CD4-positive, CD25-positive, alpha-beta regulatory T cell (primary cell): ENCODE measurements around the gene RNFT2. TPM values are rescaled to one million over a fixed set of nuclear protein-coding genes. Genes with fewer than 3 reads are reported as not detected.

ENCODE experiments used
- ATAC-seq, 2 donors: fragments of 150-1000 bp; cut with Tn5 transposase; one replicate each; pipeline ENCODE4 v1.10.0; 2021; ENCODE audit warnings: low read depth in 2 of 2, moderate number of reproducible peaks in 2 of 2, moderate library complexity in 1 of 2
- DNase-seq, 3 donors: peaks; one replicate each; pipeline versions ENCODE4 v3.0.0 to v3.0.0-alpha.2; 2012 to 2022; ENCODE audit warnings: mixed read lengths in 1 of 3
- H3K27ac ChIP-seq: one replicate; pipeline ENCODE4 v1.7.0; 2013; ENCODE audit warnings: mild to moderate bottlenecking, low read length; ENCODE audit not compliant: insufficient read depth, poor library complexity, severe bottlenecking
- H3K27me3 ChIP-seq: one replicate; pipeline ENCODE4 v1.7.0; 2013; ENCODE audit warnings: low read length; ENCODE audit not compliant: control insufficient read depth, insufficient read depth
- H3K36me3 ChIP-seq: one replicate; pipeline ENCODE4 v1.7.0; 2013; ENCODE audit warnings: mild to moderate bottlenecking, low read length, moderate library complexity; ENCODE audit not compliant: control insufficient read depth, insufficient read depth
- H3K4me1 ChIP-seq: 2 replicates; pipeline ENCODE4 v1.7.0; 2013; ENCODE audit warnings: mild to moderate bottlenecking, low read length; ENCODE audit not compliant: insufficient read depth, control insufficient read depth, poor library complexity, severe bottlenecking
- H3K4me3 ChIP-seq: one replicate; pipeline ENCODE4 v1.7.0; 2013; ENCODE audit warnings: low read depth, mild to moderate bottlenecking, low read length, moderate library complexity
- H3K9me3 ChIP-seq, 2 experiments: 1 replicate in 1 of 2; 2 replicates in 1 of 2; pipeline ENCODE4 v1.7.0; 2013; ENCODE audit warnings: low read length in 2 of 2, mild to moderate bottlenecking in 1 of 2, moderate library complexity in 1 of 2; ENCODE audit not compliant: control insufficient read depth in 2 of 2
- H3K27ac Mint-ChIP-seq, 3 donors: one replicate each; pipeline ENCODE4 v1.8.0; 2020 to 2022; ENCODE audit warnings: mild to moderate bottlenecking in 3 of 3, mixed read lengths in 3 of 3, moderate library complexity in 2 of 3
- H3K27me3 Mint-ChIP-seq: one replicate; pipeline ENCODE4 v1.8.0; 2022; ENCODE audit warnings: mild to moderate bottlenecking, mixed read lengths
- H3K36me3 Mint-ChIP-seq: one replicate; pipeline ENCODE4 v1.8.0; 2020; ENCODE audit warnings: mixed read lengths
- H3K4me1 Mint-ChIP-seq, 4 donors: one replicate each; pipeline ENCODE4 v1.8.0; 2020 to 2022; ENCODE audit warnings: mixed read lengths in 4 of 4, mild to moderate bottlenecking in 1 of 4
- H3K4me3 Mint-ChIP-seq, 4 donors: one replicate each; pipeline ENCODE4 v1.8.0; 2020 to 2022; ENCODE audit warnings: mild to moderate bottlenecking in 4 of 4, mixed read lengths in 4 of 4, moderate library complexity in 3 of 4
- H3K9me3 Mint-ChIP-seq, 7 donors: one replicate each; pipeline ENCODE4 v1.8.0; 2020 to 2022; ENCODE audit warnings: mixed read lengths in 7 of 7, mild to moderate bottlenecking in 3 of 7, moderate library complexity in 2 of 7
- polyA plus RNA-seq, 4 donors: library from polyadenylated mRNA; unstranded; fragments of 300-500 nt; fragmentation: Illumina TruSeq; gene quantifications; one replicate each; pipeline ENCODE4 v1.2.3, GENCODE V29; 2021
- total RNA-seq: library from RNA; stranded (reverse); gene quantifications from one replicate; pipeline ENCODE4 v1.2.3, GENCODE V29; 2022

RNFT2 gene
- total and polyA plus RNA-seq, 5 donors from 2014 or later = 0.69 to 9.7 (median 2.2) TPM

- no peak for DNase-seq
- peaks cover 7% of the 10 kb centered on the region for H3K27me3 ChIP-seq
- H3K36me3 ChIP-seq = no peaks in the 10 kb centered on the region
- H3K27ac Mint-ChIP-seq = no peak overlapping the region
- no peak overlapping the region for H3K27ac ChIP-seq
- peaks cover 0 to 19% (median 6%) of the 10 kb centered on the region in 4 donors for H3K4me1 Mint-ChIP-seq
- no peak overlapping the region for H3K4me3 Mint-ChIP-seq
- H3K27me3 Mint-ChIP-seq = peaks cover 38% of the 10 kb centered on the region
- no peaks in the 10 kb centered on the region for H3K9me3 ChIP-seq
- ATAC-seq = no peak
- H3K4me1 ChIP-seq = peaks cover 6% of the 10 kb centered on the region
- H3K4me3 ChIP-seq = no peak overlapping the region
- peaks cover 5% of the 10 kb centered on the region for H3K36me3 Mint-ChIP-seq
- H3K9me3 Mint-ChIP-seq = peaks cover 0 to 4% (median 0%) of the 10 kb centered on the region in 7 donors
Observed at GRCh38 chr12:116856729-116857128, 118.6 kb downstream of the RNFT2 start.

GRCh38 chr12:116859079-116859478 lies 121.0 kb downstream of the RNFT2 start:
- no peaks in the 10 kb centered on the region for H3K36me3 ChIP-seq
- H3K27me3 Mint-ChIP-seq = peaks cover 56% of the 10 kb centered on the region
- peaks cover 7% of the 10 kb centered on the region for H3K27me3 ChIP-seq
- DNase-seq = no peak
- no peak overlapping the region for H3K4me3 ChIP-seq
- no peak overlapping the region for H3K27ac ChIP-seq
- H3K9me3 ChIP-seq = no peaks in the 10 kb centered on the region
- no peak overlapping the region for H3K27ac Mint-ChIP-seq
- H3K36me3 Mint-ChIP-seq = no peaks in the 10 kb centered on the region
- peaks cover 6% of the 10 kb centered on the region for H3K4me1 ChIP-seq
- peaks cover 0 to 20% (median 6%) of the 10 kb centered on the region in 4 donors for H3K4me1 Mint-ChIP-seq
- peaks cover 0 to 4% (median 0%) of the 10 kb centered on the region in 7 donors for H3K9me3 Mint-ChIP-seq
- no peak for ATAC-seq
- no peak overlapping the region for H3K4me3 Mint-ChIP-seq

GRCh38 chr12:116860263-116860662 lies 122.1 kb downstream of the RNFT2 start:
- Mint-ChIP-seq H3K9me3 (peaks cover 0 to 7% (median 0%) of the 10 kb centered on the region in 7 donors), H3K4me1 (peaks cover 0 to 20% (median 6%) of the 10 kb centered on the region in 4 donors), H3K4me3 (no peak overlapping the region), H3K36me3 (no peaks in the 10 kb centered on the region), H3K27me3 (peaks cover 53% of the 10 kb centered on the region), H3K27ac (no peak overlapping the region)
- Histone ChIP-seq H3K9me3 (no peaks in the 10 kb centered on the region), H3K4me3 (no peak overlapping the region), H3K36me3 (no peaks in the 10 kb centered on the region), H3K27ac (no peak overlapping the region), H3K4me1 (peaks cover 6% of the 10 kb centered on the region), H3K27me3 (peaks cover 7% of the 10 kb centered on the region)
- DNase-seq (no peak), ATAC-seq (no peak)

- H3K27me3 Mint-ChIP-seq = peaks cover 55% of the 10 kb centered on the region
- peaks cover 6% of the 10 kb centered on the region for H3K4me1 ChIP-seq
Observed at GRCh38 chr12:116861320-116861719, 123.2 kb downstream of the RNFT2 start.

GRCh38 chr12:116862167-116862566 lies 124.1 kb downstream of the RNFT2 start:
- peaks cover 0 to 7% (median 0%) of the 10 kb centered on the region in 7 donors for H3K9me3 Mint-ChIP-seq
- no peak overlapping the region for H3K27ac ChIP-seq
- DNase-seq (no peak), ATAC-seq (no peak)
- H3K4me1 Mint-ChIP-seq = peaks cover 0 to 20% (median 6%) of the 10 kb centered on the region in 4 donors
- H3K27me3 ChIP-seq = peaks cover 7% of the 10 kb centered on the region
- no peaks in the 10 kb centered on the region for H3K36me3 Mint-ChIP-seq
- peaks cover 57% of the 10 kb centered on the region for H3K27me3 Mint-ChIP-seq
- H3K4me3 Mint-ChIP-seq = no peak overlapping the region
- H3K4me3 ChIP-seq = no peak overlapping the region
- no peaks in the 10 kb centered on the region for H3K36me3 ChIP-seq
- peaks cover 6% of the 10 kb centered on the region for H3K4me1 ChIP-seq
- no peak overlapping the region for H3K27ac Mint-ChIP-seq
- no peaks in the 10 kb centered on the region for H3K9me3 ChIP-seq

More at GRCh38 chr12:116861320-116861719, 123.2 kb downstream of the RNFT2 start:
- Histone ChIP-seq H3K9me3 (no peaks in the 10 kb centered on the region), H3K27me3 (peaks cover 7% of the 10 kb centered on the region), H3K27ac (no peak overlapping the region), H3K4me3 (no peak overlapping the region), H3K36me3 (no peaks in the 10 kb centered on the region)
- DNase-seq (peak in 2 of 3 donors; percentile 37 to 73), ATAC-seq (peak; percentile 79 to 82)
- Mint-ChIP-seq H3K36me3 (no peaks in the 10 kb centered on the region), H3K4me3 (peak overlapping the region in 1 of 4 donors; percentile 11), H3K9me3 (peaks cover 0 to 7% (median 0%) of the 10 kb centered on the region in 7 donors), H3K27ac (no peak overlapping the region), H3K4me1 (peaks cover 0 to 20% (median 6%) of the 10 kb centered on the region in 4 donors)

GRCh38 chr12:116863275-116863767 lies 125.2 kb downstream of the RNFT2 start:
- H3K9me3 ChIP-seq = no peaks in the 10 kb centered on the region
- H3K36me3 Mint-ChIP-seq = no peaks in the 10 kb centered on the region
- no peak for DNase-seq
- ATAC-seq = peak in 1 of 2 donors; percentile 32
- H3K36me3 ChIP-seq = no peaks in the 10 kb centered on the region
- peaks cover 50% of the 10 kb centered on the region for H3K27me3 Mint-ChIP-seq
- H3K4me1 ChIP-seq = peaks cover 6% of the 10 kb centered on the region
- H3K27ac Mint-ChIP-seq = no peak overlapping the region
- no peak overlapping the region for H3K4me3 Mint-ChIP-seq
- no peak overlapping the region for H3K4me3 ChIP-seq
- peaks cover 0 to 7% (median 0%) of the 10 kb centered on the region in 7 donors for H3K9me3 Mint-ChIP-seq
- peaks cover 0 to 20% (median 6%) of the 10 kb centered on the region in 4 donors for H3K4me1 Mint-ChIP-seq
- H3K27ac ChIP-seq = no peak overlapping the region
- peaks cover 7% of the 10 kb centered on the region for H3K27me3 ChIP-seq

- H3K36me3 ChIP-seq = no peaks in the 10 kb centered on the region
- H3K4me3 Mint-ChIP-seq = no peak overlapping the region
- no peak for ATAC-seq
- peaks cover 45% of the 10 kb centered on the region for H3K27me3 Mint-ChIP-seq
- H3K9me3 ChIP-seq = no peaks in the 10 kb centered on the region
- H3K27me3 ChIP-seq = no peaks in the 10 kb centered on the region
- H3K4me1 ChIP-seq = peaks cover 6% of the 10 kb centered on the region
- DNase-seq = no peak
- no peak overlapping the region for H3K27ac ChIP-seq
- H3K4me3 ChIP-seq = no peak overlapping the region
- peaks cover 0 to 7% (median 0%) of the 10 kb centered on the region in 7 donors for H3K9me3 Mint-ChIP-seq
- H3K4me1 Mint-ChIP-seq = peaks cover 0 to 15% (median 4%) of the 10 kb centered on the region in 4 donors
- H3K27ac Mint-ChIP-seq = no peak overlapping the region
- H3K36me3 Mint-ChIP-seq = no peaks in the 10 kb centered on the region
Observed at GRCh38 chr12:116864371-116865160, 126.5 kb downstream of the RNFT2 start.
